HG03521 (cell line): ENCODE data around the gene MAMLD1.

Source experiments
- ATAC-seq: cut with Tn5 transposase; IDR thresholded peaks from one replicate; pipeline ENCODE4 v1.9.1; 2021; ENCODE audit warnings: mild to moderate bottlenecking, moderate library complexity; ENCODE audit not compliant: unreplicated experiment

The MAMLD1 gene

DNA sequence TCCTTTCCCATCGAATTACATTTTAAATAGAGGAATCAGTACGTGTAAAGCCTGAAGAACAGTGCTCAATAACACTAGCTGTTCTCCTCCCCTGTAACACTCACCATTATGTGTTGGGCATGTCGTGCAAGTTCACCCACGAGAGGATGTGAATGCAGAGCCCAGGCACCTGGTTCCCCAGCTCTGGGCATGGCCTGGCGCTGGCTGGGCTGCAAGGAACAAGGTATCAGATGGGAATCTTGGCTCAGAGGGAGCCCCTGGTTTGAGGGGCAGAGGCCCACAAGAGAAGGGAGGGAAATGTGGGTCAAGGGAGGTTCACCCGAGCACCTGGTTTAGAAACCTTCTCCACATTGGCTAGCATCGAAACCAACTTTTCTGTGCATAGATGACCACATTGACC is 163.6 kb downstream of the MAMLD1 start:
- ATAC-seq: no peak

DNA sequence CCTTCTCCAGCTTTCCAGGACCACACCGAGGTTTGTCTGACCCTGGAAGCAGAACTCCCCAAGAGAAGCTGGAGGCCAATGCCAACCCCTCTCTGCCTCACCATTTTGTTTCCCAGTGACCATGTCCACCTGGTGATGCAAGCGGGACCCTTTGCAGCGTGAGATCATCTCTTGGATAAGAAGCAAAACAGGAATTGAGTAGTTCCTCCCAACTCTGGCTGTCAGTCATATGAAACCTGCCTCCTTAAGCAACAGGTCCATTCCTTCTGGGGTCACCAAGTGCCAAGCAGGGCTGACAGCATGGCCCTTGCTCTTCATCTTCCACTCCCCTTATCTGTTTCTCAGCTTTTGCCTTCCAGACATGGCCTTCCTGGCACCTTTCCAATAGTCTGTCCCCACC is 164.0 kb downstream of the MAMLD1 start:
- ATAC-seq: no peak

DNA sequence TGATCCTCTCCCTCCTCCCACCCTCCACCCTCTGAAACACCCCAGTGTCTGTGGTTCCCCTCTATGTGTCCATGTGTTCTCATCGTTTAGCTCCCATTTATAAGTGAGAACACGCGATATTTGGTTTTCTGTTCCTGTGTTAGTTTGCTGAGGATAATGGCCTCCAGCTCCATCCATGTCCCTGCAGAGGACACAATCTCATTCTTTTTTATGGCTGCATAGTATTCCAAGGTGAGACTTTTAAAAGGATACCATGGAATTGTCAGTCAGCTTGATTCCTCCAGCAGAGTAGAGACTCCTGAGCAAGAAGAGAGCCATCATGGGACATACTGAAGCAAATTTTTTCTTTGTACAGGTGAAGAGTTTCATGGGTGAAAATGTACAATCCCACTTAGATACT is 166.5 kb downstream of the MAMLD1 start:
- no peak for ATAC-seq

DNA sequence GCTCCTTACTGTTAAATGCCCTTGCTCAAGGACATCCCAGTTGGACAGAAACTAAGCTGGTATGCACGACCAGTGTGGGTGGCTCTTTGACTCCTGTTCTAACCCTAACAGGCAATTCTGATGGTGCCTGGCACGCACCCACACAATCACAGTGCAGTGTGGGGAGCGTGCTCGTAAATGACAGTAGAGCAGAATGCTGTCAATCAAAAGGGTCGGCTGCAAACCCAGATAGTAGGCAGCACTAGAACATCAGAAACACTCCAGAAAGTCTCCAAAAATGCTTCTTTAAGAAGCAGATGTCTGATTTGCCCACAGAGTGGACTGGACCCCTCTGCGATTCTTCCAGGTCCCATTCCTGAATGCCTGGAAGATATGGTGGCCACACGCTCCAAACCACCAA is 167.7 kb downstream of the MAMLD1 start:
- no peak for ATAC-seq

DNA sequence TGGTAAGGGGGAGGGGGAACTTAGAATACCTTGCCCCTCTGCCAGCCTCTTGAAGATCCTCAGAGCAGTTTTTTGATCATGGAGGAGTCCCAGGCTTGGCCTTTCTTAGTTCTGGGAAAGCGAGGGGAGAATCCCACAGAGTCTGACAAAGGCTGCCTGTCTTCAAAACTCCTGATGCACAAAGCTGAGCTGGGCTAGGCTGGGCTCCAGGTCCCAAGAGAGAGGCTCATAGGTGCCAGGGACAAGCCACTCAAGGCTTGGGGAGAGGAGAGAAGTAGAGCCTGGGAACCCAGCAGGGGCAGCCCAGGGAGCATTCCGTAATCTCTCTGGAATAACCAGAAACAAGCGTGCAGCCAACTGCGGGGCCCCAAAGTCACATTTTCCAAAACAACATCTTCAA is 168.3 kb downstream of the MAMLD1 start:
- ATAC-seq: no peak

DNA sequence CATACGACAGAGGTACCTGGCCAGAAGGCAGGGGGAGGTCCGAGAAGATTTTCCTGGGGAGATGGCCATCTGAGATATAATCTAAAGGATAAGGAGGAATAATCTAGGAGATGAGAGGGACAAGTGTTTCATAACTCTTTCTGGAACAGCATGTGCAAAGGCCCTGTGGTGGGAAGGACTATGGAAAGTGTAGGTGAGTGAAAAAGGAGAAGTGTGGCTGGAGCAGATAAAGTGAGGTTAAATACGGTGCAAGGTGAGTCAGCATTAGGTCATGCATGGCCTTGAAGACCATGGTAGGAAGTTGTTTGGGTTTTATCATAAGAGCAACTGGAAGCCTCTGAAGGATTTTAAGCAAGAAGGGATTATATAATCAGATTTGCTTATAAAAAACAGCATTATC is 170.7 kb downstream of the MAMLD1 start:
- ATAC-seq: no peak

DNA sequence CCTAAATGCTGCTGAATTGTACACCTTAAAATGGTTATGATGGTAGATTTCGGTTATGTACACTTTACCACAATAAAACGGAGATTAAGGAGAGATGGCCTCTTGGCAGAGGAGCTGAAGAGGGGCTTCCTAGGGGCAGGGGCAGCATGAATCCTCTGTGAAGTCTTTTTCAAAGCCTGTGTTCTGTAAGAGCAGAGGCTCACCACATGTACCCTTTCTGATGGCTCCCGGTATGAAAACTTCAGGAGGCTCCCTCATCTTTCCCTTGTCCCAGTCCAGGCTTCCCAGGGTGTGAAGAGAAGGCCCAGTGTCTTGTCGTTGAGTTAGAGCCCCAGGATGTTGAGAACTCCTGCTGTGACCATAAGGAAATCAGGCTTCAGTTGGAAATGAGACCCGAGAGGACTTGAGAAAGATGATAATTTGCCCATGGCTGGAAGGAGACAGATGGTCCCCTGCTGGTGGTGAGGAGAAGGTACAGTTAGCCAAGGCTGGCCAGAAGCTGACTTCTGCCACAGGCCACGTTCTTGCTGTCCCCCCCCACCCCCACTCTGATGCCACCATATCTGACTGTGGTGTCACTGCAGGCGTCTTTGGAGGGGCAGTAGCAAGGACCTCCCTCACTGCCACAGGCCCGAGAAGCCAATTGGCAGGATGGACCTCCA is 173.5 kb downstream of the MAMLD1 start:
- no peak for ATAC-seq

DNA sequence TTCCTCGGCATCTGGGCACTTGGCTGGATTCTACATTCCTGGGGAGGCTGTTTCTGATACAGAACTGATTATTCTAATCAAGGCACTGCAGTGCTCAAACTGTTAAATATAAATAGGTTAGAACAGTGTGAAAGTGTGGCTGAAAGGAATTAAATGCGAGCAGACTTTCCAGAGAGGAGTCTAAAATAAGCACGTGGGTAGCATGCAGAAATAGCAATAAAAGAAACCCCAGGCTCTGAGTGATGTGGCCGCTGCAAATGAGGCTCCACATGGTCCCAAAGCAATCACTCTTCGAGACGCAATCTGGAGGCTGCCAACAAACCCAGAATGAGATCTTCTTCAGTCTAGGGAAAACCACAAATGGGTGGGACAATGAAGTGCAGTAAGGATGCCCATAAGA is 174.7 kb downstream of the MAMLD1 start:
- no peak for ATAC-seq

DNA sequence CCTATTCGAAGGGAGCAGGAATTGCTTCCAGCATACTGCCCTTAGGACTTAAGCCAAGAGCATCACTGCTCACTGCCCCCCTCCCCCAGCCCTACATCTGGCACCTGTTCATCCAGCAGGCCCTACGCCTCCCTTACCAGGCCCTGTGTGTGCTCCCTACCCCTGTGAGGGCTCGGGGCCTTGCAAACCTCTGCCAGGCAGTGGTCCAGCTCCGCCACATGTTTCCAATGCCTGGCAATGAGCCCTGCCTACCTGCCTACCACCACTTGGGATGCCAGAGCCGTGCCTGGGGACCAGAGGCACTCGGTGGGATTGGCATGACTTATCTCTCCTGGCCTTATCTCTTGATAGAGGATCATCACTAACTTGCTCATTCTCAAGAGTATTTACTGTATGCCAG is 177.8 kb downstream of the MAMLD1 start:
- no peak for ATAC-seq

DNA sequence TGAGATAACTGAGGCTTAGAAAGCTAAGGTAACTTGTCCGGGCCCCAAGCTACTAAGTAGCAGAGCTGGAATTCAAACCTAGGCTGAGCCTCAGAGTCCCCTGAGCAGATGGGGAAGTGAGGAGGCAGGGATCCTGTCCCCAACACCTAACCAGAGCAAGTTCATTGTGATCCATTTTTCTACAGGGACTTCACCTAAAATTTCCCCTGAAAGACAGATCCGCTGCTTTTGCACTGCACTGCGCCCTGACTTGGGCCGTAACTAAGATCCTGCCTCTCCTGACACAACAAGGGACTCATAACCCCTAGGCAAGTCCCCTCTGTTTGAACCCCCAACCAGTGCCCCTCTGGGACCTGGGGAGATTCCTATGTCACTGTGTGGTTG is 179.7 kb downstream of the MAMLD1 start:
- ATAC-seq: no peak

DNA sequence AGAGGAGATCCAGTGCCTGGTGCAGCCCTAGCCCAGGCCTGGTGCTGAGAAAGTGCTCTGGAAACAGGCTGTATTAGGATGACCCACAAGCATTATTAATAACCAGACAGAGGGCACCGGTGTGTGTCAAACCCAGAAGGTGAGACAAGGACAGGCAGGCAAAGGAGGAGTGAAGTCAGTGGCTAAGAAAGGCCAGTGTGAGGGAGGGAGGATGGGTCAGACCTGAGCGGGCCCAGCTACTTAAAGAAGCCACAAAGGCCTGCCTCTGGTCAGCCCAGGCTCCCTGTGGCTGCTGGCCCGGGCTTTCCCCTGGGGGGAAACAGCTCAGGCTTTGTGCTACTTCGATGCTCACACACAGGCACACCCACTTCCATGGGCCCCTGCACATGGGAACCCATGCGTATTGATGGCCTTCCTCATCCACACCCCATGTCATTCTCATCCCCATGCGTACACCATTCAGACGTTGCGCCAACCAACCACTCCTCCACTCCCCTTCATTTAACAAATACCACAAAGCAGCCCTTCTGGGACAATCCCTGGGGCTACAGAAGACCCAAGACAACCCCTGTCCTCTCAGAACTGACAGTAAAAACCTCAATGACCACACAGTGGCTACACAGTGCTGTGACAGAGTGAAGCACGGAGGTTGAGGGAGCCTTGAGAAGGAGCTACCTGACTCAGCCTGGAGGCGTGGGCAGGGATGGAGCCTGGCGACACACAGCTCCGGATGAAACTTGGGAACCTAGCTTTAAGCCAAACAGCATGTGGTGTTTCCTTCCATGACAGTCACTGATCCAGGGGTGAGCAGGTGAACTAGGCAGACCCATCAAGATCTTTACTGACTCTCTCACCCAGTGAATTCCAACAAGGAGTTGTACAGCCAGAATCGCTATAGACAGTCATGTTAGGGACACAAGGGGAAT is 180.4 kb downstream of the MAMLD1 start:
- ATAC-seq: peak; percentile 34

DNA sequence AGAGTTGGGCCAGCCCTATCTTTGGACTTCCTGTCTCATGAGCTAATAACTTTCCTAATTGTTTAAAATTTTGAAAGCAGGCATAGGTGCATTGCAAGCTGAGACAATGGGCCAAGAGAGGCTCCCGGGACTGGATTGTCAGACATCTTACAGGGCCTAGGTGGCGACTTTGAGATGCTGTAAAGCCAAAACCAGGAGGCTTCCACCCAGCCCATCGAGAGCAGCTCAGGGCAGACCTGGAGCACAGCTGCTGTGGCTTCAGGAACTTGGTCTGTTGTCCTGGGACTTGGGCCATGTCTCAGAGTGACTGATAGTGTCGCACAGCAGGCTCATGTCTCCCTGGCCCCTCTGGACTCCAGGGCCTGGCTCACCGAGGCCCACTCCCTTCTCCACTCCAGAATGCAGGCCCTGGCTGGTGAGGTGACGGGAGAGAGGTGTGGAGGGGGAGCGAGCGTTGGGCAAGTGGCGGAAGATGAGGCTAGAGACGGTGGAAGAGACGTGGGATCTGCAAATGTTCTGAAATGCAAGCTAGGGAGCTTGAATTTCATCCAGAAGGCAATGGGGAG is 181.2 kb downstream of the MAMLD1 start:
- ATAC-seq: no peak

DNA sequence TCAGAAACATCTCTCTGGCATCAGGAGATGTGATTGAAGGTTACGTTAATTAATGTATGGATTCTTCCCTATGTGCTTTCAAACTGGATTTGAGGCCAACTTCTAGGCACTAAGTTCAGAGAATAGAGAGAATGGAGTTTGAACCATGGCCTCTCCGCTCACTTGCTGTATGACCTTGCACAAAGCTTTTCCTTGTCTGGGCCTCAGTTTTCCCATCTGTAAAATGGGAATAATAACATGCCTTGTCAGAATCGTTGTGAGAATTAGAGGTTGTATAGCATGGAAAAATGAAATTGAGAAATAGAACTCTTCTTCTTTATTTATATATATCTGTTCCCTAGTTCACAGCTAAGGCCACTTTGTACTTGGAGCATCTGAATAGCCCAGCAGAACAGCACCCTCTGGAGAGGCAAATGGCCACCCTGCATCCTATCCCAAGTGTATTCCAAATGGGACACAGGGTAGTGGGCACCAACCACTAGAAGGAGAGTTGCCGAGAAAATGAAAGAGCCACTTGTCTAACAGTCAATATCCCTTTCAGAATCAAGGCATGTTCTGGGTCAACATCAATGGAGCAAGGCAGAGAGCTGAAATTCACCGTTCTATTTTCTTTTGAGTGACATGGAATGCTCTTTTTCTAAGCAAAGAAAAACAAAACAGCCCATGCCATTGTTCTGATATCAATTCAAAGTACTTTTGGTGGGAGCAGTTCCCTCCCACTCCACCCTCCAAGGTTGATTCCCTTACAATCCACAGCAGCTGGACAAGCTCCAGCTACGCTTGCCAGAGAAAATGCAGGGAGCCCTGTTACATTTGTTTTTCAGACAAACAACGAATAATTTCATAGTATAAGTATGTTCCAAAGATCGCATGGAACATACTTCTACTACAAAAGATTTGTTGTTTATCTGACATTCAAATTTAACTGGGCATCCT is 182.0 kb downstream of the MAMLD1 start:
- ATAC-seq: no peak

DNA sequence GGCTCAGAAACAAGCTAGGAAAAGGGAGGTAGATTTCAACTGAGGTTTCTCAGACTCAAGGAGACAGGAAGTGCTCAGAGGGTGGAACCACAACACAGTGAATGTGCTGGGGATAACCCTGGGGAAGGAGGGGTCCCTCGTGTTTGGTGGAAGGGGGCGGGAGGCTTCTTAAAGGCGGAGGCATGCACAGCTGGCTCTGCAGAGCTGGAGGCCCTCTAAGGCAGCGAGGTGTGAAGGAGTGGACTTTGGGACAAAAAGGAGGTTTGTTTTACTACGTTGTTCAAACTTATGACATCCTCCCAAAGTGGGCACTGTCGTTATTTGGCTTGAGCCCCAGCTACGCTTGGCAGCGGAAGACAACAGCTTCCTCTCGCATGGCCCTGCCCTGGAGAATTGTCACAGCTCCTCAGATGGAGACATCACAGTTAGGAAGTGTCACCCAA is 183.6 kb downstream of the MAMLD1 start:
- no peak for ATAC-seq

DNA sequence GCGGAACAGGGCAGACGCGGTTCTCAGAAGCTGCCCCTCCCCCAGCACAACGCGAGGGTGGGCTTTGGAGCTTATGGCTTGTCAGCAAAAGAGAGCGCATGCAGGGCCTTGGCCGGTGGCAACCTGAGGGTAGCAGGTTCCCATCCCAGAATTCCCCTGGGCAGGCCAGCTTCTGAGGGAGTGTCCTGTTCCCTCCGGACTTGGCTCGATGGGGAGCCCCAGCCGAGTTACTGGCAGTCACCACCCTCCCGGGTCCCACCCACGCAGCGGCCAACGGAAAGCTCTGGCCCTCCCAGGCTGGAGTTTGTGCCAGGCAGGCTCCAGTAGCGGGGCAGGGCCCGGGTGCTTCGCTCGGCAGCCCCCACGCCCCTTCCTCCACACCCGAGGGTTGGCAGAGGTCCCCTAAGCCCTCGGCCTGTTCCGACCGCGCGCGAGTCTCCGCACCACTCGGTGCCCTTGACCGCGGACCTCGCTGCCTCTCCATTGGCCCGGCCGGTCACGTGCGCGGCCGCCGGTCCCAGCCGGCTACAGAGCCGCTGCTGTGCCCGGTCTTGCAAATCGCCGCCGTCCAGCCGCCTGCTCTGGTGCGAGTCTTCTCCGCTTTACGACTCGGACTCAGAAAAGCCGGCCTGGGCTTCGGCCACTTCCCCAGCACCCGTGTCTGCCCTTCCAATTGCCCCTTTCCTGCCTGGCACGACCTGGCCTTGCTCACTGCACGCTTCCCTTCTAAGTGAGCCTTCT is 184.4 kb downstream of the MAMLD1 start:
- peak; percentile 66 for ATAC-seq

DNA sequence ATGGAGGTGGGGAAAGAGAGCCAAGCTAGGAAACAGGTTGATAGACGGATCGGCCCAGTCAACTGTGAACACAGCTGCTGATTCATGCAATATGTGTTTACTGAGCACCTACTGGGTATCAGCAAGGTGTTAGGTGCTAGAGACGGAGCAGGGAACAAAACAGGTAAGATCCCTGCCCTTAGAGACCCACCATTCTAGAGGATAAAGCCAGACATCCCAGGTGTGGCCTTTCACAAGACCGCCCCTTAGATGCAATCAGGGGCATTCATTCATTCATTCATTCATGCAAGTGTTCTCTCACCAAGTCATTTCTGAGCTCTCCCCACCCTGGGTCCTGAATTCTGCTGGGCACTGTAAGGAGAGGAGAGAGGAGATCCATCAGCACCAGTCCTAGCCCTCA is 185.1 kb downstream of the MAMLD1 start:
- no peak for ATAC-seq

DNA sequence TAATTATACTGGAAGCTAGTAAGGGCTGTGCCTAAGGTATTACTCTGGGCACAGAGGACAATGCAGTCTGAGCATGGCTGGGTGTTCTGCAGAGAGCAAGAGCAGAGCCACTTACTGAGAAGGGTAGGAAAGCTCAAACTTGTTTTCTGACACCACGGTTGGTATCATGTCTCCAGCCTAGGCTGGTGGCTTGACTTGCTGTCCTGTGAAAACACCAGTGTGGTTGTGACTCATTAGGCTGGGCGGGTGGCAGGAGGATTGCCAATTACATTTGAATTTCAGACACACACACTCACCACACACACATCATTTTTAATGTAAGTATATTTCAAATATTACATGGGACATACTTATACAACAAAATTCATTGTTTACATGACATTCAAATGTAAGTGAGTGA is 185.6 kb downstream of the MAMLD1 start:
- ATAC-seq: no peak

DNA sequence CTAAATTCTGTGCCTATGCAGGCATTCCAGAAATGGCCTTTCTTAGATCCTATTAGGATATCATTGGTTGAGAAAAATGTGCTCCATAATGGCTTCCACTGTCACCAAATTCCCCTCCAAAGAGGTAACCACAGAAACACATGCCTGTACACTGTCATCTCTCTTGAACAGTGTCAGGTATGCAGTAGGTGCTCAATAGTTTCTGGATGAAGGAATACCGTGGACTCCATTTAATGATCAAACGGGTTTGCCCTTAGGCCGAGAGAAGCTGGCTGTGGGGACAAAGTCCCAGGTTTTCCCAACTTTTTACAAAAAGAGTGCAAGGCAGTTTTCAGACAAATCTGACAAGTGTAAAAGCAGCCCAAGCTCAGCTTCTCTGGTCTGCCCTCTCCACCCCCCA is 188.8 kb downstream of the MAMLD1 start:
- no peak for ATAC-seq

DNA sequence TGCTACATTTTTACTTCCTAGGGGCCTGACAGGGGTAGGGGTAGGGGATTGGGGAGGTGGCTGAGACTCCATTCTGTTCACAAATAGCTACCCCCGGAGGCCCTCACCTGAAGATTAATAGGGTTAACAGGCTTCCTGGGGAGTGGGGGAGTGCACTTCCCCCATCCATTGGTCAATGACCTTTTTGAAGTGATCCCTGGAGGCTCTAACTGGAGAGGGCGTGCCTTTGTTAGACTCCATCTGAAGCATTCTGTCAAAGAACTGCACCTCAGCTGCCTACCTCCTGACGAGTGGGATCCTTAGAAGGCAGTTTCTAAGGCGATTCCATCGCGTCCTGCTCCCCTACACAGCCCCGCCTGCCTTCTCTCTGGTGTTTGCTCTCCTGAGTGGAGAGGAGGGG is 195.3 kb downstream of the MAMLD1 start:
- no peak for ATAC-seq
